Activated CD4-positive, alpha-beta T cell treated with anti-CD3 and anti-CD28 coated beads, Interleukin-10, Interleukin-2, amounts not matched to agents 100 ng/mL and 50 ng/mL, durations not matched to agents 16 hours and 8 hours (primary cell): ENCODE data around the gene DDX51.
A peak's percentile ranks its signal among the peaks of the same experiment; 100 is the strongest.

Source experiments
- DNase-seq: peaks from one replicate; pipeline ENCODE4 v3.0.0-alpha.2; 2020

DDX51 gene

DNA sequence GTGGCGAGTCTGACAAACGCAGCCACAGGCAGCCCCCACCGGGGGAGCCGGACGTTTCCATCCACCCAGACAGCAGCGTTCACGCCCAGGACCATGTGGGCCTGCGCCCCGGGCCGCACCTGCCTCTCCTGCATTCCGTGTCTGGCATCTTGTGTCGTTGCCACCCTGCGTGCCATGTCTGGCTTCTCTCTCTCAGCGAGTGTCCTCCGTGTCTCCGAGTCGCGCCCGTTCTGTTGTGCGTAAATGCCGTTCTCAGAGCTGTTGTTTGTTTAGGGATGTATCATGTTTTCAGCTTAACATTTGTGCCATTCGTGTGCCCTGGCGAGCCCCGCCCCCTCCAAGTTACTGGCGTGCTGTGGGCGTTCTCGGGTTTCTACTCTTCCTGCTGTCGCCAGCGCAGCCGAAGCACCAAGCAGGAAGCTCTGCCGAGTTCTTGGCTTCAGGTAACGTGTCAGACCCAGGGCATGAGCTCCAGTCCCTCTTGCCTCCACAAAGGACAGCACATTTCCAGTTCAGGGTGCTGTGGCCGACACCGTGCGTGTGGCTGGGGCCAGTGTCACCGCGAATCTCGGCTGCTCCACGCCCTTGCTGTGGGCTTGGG, 34.8 kb upstream of the DDX51 start:
- peak; percentile 44 for DNase-seq

DNA sequence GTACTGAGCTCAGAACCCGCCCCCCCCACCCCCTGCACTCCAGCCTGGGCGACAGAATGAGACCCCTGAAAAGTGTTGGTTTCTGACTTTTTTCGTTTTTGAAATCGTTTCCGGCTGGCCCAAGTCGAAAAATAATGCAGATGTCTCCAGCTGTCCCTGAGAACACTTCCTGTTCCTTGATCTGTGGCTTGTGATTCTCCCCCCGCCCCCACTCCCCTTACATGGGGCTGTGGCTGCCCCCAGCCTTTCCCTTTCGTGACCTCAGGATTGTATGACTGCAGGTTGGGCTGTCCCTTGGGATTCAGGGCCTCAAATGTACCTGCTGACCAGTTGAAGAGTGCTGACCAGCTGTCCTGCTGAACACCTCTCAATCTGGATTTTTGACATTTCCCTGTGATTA, 34.2 kb upstream of the DDX51 start:
- DNase-seq = no peak

DNA sequence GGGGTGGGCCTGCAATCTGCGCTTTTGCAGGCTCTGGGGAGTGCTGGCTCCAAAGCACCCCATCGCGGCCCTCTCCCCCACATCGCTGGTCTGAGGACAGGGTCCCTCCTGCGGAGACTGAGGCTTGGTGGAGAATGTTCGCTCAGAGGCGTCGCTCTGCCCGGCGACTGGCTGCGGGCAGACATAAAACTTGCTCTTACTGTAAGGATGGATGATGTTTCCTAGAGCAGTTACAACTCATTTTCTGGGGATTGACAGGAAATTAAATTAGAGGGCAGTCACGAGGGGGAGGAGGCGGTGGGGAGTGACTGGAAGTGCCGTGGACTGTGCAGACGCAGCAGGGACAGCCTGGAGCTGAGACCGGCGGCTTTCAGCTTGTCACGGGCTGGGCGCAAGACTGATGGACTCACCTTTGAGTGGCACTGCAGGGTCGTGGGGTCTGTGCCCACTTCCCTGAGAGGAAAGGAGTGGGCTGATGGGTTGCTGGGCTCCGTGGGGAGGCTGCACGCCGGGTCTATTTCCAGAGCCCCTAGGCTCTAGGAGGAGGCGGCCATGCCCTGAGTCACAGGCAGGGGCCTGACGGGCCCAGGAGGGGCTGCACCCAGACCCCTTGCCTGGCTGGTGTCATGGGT, 32.9 kb upstream of the DDX51 start:
- no peak for DNase-seq

DNA sequence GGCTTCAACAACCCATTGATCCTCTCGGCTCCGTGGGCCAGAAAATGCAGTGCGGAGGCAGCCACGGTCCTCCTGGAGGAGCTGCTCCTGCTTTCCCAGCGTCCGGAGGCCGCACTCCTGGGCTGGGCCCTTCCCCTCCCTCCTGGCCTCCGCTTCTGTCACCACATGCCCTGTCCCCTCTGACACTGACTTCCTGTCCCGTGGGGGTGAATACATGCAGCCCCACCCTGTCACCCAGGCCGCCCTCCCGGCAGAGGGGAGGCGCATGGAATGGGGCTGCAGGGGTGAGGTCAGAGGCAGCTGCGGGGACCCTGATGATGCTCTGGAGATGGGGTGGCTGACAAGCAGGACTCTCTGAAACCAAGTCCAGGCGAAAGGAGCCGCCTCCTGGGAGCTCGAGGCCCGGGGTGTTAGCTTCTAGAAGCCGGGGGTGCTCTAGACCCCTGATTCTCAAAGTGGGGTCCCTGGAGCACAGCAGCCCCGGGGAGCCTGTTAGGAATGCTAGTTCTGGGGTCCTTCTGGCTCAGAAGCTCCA, 32.3 kb upstream of the DDX51 start:
- no peak for DNase-seq

DNA sequence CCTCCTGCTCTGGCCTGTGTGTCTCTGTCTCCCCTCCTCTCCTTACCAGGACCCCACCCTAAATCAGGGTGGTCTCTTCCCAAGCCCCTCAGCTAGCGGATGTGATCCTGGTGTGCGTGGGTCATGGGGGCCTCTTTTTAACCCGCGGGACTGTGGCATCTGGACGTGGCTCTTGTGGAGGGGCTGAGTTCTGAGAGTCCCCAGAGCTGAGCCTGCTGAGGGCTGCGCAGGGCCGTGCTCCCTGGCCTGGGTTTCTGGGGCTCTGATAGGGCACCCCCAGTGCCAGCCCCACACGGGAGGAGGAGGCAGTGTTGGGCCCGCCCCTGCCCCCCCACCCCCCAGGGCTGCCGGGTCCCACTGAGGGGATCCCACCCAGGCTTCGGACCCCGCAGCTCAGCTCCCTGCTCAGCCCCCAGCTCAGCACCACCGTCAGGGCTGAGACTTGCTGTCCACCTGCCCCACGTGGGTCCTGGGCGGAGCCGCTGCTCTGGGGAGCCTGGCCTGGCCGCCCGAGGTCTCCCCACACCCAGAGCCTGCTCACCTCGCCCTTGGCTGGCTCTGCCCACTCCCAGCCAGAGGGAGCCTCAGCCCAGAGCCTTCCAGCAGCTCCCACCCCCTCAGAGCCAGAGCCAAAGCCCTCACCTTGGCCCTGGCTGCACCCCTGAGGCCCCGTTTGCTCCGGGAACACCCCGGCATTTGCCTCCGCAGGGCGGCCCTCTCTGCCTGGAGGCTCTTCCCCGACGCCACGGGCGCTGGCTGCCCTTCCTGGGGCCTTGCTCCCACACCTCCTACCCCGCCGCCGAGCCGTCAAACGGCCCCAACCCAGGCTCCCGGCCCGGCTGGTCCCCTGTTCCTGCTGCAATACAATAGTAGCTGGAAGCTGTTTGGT, 31.6 kb upstream of the DDX51 start:
- DNase-seq = no peak

DNA sequence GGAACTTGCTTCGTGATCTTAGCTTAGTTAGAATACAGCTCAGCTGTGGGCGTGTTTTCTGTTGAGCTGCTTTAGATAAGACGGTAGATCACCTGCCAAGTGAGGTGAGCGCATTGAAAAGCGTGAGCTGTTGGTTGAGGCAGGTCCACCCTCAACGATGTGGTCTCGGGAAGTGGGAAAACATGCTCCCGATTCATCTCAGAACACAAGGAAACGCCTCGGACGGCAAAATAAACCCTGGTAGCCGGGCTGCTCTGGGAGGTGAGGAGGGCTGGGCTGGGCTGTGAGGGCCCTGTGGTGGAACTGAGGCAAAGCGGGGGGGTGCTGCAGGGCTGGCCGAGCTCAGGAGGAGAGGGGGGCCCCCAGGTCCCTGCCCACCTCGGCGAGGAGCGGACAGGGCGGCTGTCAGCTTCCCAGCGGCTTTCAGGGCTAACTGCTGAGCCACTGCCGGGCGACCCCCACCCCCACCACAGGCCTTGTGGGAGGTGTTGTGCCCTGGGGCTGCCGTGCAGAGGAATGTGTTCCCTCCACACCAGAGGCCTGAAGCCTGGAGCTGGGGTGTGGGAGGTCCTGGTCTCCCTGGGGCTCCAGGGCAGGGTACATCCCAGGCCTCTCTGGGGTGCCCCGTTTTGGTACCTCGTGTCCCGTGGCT, 30.8 kb upstream of the DDX51 start:
- no peak for DNase-seq

DNA sequence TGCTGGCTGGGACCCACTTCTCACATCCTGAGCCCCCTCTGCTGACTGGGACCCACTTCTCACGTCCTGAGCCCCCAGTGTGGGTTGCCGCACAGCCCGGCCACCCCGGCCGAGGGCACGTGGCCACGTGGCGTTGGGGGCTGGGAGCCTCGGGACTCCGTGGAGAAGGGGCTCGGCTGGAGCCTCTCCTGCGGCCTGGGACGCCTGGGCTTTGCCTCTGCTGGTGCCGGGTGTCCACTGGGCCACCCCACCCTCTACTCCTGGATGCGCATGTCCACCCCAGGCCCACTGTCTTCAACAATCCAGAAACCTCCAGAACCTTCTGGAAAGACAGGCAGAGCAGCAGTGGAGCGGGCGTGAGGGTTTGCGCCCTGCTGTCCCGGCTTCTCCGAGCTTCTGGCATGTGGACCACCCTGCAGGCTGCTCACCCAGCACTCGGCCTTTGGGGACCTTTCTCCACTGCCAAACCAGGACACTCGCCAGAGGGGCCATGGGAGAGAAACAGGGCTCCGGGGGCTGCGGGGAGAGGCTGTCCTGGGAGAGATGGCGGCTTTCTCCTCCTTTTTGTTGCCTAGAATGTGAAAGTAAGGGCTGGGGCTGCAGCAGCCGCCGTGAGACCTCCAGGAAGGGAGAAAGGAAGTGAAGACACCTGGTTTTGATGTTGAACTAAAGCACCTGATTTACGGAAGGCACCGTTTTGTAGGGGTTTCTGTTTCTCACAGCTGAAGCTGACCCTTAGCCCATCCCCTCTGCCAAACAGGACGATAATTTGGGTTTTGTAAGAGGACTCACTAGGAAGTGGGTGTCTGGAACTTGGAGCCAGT, 30.1 kb upstream of the DDX51 start:
- no peak for DNase-seq

DNA sequence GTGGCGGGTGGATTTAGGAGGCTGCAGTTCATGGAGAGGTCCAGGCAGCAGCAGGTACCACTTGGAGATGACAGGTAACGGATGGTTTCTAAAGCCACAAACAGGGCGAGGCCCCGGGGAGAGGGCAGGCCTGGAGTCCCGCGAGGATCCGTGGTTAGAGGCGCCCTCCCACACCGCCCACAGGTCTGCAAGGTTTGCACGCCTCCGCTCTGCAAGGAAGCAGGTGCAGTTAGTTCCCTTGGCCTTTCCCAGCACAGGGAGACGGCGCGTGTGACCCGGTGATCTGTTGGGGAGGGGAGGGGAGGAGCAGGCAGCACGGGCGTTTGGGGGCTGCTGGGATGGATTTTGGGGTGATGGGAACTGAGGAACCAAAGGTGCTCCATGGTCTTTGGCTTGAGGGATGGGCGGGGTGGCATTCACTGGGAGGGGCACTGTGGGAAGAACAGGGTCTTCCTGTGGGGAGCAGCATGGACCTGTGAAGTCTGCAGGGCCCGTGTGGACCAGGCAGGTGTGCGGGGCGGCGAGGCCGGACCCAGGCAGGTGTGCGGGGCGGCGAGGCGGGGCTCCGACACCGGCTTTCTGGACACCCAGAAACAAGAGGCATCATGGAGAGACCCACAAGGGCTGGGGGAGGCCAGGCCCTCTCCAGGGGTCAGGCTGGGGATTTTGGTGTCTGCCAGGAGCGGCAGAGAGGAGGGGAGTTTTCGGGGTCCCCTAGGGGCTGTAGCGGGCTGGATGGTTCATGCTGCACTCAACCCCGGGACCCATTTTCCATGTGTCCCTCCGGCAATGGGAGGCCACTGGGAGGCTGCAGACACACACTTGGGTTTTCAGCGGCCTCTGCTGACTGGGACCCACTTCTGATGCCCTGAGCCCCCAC, 29.3 kb upstream of the DDX51 start:
- no peak for DNase-seq

DNA sequence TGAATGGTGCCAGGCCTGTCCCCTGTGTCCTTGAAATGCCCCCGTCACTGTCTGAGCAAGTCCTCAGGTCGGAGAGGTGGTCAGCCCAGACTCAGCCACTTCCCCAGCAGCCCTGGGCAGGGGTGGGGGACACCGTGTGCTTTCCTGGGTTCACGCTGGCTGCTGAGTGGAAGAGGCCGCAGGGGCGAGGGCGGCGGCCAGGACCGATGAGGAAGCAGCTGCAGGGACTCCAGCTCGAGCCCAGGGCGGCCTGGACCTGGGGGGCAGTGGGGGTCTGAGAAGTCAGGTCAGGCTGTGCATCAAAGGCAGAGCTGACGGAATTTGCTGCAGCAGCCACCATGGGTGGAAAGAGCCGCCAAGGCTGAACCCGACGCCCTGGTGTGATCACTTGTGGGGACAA, 28.5 kb upstream of the DDX51 start:
- DNase-seq = no peak

DNA sequence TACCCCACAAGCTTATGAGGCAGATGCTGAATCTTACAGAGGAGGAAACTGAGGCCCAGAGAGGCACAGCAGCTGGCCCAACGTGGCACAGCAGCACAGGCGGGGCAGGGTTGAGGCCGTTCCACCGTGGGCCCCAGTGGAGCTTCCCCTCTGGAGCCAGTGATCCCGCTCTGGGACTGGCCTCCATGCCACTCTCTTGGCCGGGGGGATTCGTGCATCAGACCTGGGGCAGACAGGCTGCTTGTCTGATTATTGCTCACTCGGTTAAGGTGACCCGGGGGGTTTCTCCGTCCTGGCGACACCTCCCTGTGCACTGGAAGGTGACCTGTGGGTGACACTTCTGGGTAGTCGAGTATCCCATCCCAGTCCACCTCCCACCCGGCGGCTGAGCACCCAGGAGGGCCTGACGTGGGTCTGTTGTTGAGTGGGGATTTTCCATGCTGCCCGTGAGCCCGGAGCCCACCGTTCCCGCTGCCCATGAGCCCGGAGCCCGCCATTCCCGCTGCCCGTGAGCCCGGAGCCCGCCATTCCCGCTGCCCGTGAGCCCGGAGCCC, 27.9 kb upstream of the DDX51 start:
- DNase-seq = no peak

DNA sequence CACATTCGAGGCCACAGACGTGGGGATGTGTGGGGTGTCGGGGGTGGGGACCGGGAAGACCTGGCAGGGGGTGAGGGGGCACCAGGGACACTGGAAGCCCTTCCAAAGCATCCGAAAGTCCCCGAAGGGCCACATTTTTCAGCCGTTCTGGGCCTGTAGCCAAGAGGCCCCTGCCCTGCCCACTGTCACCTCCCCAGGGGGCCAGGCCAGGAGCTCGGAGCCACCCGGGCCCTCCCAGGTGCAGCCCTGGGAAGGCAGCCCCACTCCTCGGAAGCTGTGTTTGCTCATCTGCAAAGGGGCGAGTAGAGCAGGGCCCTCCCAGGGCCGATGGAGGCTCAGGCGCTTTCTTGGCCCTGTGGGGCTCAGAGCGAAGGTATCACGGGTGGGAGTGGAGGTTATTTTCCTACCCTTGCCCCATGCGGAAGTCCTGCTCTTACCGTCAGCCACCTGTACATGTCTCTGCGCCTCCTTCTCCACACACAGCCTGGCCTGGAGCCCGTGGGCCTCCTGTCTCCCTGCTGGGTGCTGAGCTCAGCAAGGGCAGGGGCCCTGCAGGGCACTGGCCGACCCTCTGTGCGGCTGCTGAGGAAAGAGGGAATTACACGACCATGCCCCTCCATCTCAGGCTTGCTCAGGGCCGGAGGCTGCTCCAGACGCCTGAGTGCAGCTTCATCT, 27.3 kb upstream of the DDX51 start:
- DNase-seq = no peak

DNA sequence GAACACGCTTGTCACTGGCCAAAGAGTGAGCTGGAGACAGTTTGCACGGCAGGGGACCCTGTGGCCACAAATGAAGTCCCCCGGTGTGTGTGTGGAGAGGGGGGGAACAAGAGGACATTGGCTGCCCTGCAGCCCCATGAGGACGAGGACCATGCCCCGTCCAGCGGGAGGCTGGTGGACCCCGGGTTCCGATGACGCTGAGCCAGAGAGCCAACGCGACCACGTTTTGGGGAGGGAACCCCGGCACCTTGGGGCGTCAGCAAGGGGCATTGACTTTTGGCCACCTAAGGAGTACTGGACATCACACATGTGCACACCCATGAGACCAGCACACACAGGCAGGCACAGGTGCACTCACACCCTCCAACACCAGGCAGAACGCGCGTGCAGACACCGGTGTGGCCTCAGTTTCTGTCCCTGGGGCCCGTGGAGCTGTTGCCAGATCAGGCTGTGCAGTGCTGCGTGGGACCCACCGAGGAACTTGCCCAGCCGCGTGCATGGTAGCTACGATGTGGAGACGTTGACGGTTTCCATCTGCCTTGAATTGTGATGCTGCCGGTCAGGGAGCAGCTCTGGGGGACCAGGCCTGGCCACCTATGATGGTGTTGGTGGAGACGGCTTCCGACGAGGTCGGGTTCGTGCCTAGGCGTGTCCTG, 26.6 kb upstream of the DDX51 start:
- no peak for DNase-seq

DNA sequence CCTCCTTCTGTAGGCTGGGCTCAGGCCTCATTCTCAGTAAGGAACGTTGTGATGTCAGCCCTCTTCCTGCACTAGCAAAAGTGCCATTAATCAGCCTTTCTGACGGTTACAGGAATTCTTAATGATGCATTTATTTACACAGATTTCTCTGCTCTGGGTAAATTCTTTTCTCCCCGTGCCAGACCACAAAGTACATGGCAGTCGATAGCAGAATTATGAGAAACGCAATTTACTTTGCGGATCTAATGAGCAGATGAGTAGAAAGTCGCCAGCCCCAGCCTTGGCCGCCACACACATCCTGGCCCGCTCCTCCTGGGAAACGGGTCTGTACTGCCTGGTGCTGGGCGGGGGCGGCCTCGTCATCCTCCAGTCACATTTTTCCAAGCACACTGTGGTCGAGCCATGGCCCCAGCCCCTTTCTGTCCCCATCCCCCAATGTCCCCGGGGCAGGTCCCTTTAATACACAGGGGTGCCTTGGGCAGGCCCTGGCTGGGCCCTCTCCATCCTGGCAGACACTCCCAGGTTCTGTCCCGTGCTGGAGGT, 26.0 kb upstream of the DDX51 start:
- DNase-seq = no peak

DNA sequence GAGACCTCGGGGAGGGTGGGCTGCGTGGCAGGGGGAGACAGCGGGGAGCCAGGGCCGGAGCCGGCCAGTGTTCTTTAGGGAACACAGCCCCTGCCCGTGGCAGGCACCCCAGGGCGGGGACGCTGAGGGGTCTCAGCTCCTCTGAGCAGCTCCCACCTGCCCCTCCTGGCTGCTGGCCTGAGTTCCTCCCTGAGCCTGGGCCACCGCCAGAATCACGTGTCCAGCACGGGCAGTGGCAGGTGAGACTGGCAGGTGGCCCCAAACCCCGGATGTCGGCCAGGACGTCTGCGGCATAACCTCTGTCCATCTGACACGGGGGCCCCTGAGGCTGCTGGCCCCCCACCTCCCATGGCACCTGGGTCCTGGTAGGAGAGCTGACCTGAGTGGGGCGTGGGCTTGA, 25.3 kb upstream of the DDX51 start:
- DNase-seq = no peak

DNA sequence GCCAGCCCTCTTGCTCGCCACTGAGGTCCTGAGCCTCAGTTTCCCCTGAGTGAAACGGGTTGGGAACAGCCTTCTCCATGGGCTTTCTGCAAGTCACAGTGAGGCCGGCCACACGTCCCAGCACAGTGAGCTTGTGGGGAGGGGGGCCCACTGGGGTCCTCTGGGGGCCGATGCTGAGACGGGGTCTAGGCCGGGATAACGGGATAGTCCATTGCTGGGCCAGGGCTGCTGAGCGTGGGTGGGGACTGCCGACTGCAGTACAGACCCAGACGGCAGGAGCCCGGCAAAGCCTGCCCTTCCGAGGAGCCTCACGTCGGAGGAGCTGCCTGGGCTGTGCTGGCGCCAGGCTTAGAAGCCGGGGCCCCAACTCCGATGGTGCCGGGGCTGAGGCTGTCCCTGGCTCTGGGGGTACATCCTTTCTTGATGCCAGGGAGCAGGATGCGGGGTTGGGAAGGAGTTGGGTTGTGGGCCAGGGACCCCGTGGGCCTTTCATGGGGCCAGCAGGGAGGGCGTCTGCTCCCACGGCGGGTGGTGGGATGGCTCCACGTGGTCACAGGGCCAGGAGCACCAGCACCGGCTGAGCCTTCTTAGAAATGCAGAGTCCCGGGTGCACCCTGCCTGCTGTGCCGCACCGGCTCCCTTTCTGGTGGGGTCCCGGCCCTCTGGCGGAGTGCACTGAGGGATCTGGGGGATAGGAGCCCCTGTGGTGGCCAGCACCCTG, 24.4 kb upstream of the DDX51 start:
- no peak for DNase-seq

DNA sequence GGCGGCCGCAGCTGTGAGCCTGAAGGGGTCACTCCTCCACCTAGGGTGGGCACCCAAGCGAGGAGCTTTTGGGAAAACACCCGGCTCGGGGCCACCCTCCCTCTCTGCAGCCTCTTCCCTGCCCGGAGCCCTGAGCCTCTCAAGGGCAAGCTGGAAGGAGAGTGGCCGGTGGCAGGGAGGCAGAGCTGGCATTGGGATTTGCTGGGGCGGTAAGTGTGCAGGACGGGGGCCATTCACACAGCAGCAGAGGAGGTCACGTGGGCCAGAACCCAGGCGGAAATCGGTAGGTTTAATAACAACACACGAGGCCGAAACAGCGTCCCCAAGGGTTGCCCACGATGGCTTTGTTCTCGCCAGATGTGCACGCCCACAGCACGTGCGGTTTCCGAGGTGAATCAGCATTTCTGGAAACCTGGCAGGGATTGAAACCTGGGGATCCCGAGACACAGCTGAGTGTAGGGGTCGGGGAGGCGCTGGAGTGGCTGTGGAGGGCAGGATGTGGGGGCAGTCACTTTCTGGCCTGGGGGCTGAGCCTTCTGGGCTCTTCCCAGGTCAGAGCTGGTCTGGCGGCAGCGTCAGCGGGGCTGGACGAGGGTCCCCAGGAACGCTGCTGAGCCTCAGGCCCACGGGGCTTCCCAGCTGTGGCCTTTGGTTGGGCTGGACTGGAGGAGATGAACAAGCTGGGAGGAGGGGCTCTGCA, 23.6 kb upstream of the DDX51 start:
- DNase-seq = peak; percentile 39

DNA sequence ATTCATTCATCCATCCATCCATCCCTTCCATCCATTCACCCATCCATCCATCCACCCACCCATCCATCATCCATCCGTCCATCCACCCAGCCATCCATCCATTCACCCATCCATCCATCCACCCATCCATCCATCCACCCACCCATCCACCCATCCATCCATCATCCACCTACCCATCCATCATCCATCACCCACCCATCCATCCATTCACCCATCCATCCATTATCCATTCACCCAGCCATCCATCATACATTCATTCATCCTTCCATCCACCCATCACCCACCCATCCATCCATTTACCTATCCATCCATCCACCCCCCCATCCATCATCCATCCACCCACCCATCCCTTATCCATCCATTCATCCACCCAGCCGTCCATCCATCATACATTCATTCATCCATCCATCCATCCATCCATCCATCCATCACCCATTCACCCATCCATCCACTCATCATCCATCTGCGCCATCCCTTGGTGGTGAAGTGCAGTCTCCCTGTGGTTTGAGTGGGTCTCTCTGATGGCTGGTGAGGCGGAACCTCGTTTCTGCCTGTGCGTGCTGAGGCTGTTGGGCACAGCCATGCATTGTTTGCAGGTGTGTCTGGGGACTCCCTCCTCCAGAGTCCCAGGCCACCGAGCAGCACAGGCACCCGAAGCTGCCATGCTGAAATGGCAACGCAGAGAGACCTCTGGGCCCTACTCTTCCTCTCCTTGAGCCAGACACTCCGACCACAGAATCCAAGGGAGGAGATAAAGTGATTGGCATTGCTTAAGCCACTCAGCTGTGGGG, 22.9 kb upstream of the DDX51 start:
- DNase-seq = no peak
